Mesenchymal stem cell (in vitro differentiated cells and primary cell): Measurements from ENCODE around the gene SLC24A4.
A peak's percentile ranks its signal among the peaks of the same experiment; 100 is the strongest.

Experiments used
- DNase-seq: peaks from one replicate; pipeline ENCODE4 v3.0.0-alpha.2; 2013
- H2AFZ ChIP-seq: one replicate; pipeline ENCODE4 v1.6.1; 2013; ENCODE audit warnings: low read depth, mild to moderate bottlenecking, control low read depth, inconsistent platforms, low read length, moderate library complexity
- H2AK5ac ChIP-seq: 2 replicates; pipeline ENCODE4 v1.6.1; 2013; ENCODE audit warnings: low read length, moderate library complexity, mild to moderate bottlenecking, inconsistent platforms; ENCODE audit not compliant: severe bottlenecking
- H2BK120ac ChIP-seq: one replicate; pipeline ENCODE4 v1.6.1; 2013; ENCODE audit warnings: low read depth, mild to moderate bottlenecking, inconsistent platforms, low read length, moderate library complexity
- H2BK12ac ChIP-seq, 2 experiments: one replicate each; pipeline ENCODE4 v1.6.1; 2013; ENCODE audit warnings: inconsistent platforms in 2 of 2, low read length in 2 of 2, mild to moderate bottlenecking in 2 of 2, moderate library complexity in 2 of 2, control low read depth in 1 of 2
- H2BK15ac ChIP-seq: one replicate; pipeline ENCODE4 v1.6.1; 2013; ENCODE audit warnings: mild to moderate bottlenecking, low read depth, inconsistent platforms; ENCODE audit not compliant: poor library complexity, severe bottlenecking
- H2BK5ac ChIP-seq: 2 replicates; pipeline ENCODE4 v1.6.1; 2013; ENCODE audit warnings: low read depth, mild to moderate bottlenecking, low read length, control low read depth, inconsistent platforms; ENCODE audit not compliant: poor library complexity, severe bottlenecking
- H3K14ac ChIP-seq, 2 experiments: one replicate each; pipeline ENCODE4 v1.6.1; 2013; ENCODE audit warnings: inconsistent platforms in 2 of 2, low read length in 2 of 2, control low read depth in 1 of 2, mild to moderate bottlenecking in 1 of 2, moderate library complexity in 1 of 2
- H3K18ac ChIP-seq, 2 experiments: one replicate each; pipeline ENCODE4 v1.6.1; 2013; ENCODE audit warnings: inconsistent platforms in 2 of 2, low read length in 2 of 2, control low read depth in 1 of 2, low read depth in 1 of 2, mild to moderate bottlenecking in 1 of 2
- H3K23ac ChIP-seq, 2 experiments: one replicate each; pipeline ENCODE4 v1.6.1; 2013; ENCODE audit warnings: inconsistent platforms in 2 of 2, low read length in 2 of 2, mild to moderate bottlenecking in 2 of 2, moderate library complexity in 2 of 2, control low read depth in 1 of 2
- H3K27ac ChIP-seq: 2 replicates; pipeline ENCODE4 v1.5.1; 2013; ENCODE audit warnings: mild to moderate bottlenecking, moderate library complexity, low read length, control low read depth, inconsistent platforms; ENCODE audit not compliant: poor library complexity, severe bottlenecking
- H3K27me3 ChIP-seq, 2 experiments: 2 replicates each; pipeline versions ENCODE4 v1.6.1 to v1.7.0; 2013; ENCODE audit warnings: low read length in 2 of 2, mild to moderate bottlenecking in 2 of 2, moderate library complexity in 2 of 2, control low read depth in 1 of 2, inconsistent platforms in 1 of 2; ENCODE audit not compliant: control insufficient read depth in 1 of 2, insufficient read depth in 1 of 2
- H3K36me3 ChIP-seq, 2 experiments: 2 replicates each; pipeline versions ENCODE4 v1.6.1 to v1.7.0; 2013; ENCODE audit warnings: low read length in 2 of 2, control low read depth in 1 of 2, inconsistent platforms in 1 of 2, low read depth in 1 of 2, mild to moderate bottlenecking in 1 of 2; ENCODE audit not compliant: insufficient read depth in 2 of 2, control insufficient read depth in 1 of 2
- H3K4ac ChIP-seq, 2 experiments: one replicate each; pipeline ENCODE4 v1.6.1; 2013; ENCODE audit warnings: inconsistent platforms in 2 of 2, low read length in 2 of 2, mild to moderate bottlenecking in 2 of 2, moderate library complexity in 2 of 2, control low read depth in 1 of 2, low read depth in 1 of 2
- H3K4me1 ChIP-seq: 2 replicates; pipeline ENCODE4 v1.6.1; 2013; ENCODE audit warnings: low read depth, low read length, control low read depth; ENCODE audit not compliant: control insufficient read depth, insufficient read depth
- H3K4me2 ChIP-seq: 2 replicates; pipeline ENCODE4 v1.6.1; 2013; ENCODE audit warnings: low read length, mild to moderate bottlenecking, inconsistent platforms; ENCODE audit not compliant: poor library complexity, severe bottlenecking
- H3K4me3 ChIP-seq, 2 experiments: 2 replicates each; pipeline versions ENCODE4 v1.5.1 to v1.7.0; 2013; ENCODE audit warnings: low read length in 2 of 2, mild to moderate bottlenecking in 2 of 2, control low read depth in 1 of 2, low read depth in 1 of 2; ENCODE audit not compliant: insufficient read depth in 1 of 2
- H3K79me1 ChIP-seq: replicated peaks from 2 replicates; pipeline ENCODE4 v1.6.1; 2013; ENCODE audit warnings: mild to moderate bottlenecking, control low read depth, low read length, inconsistent platforms; ENCODE audit not compliant: poor library complexity, severe bottlenecking
- H3K9ac ChIP-seq: 2 replicates; pipeline ENCODE4 v1.7.0; 2013; ENCODE audit warnings: mild to moderate bottlenecking, low read length, moderate library complexity
- H3K9me3 ChIP-seq: 2 replicates; pipeline ENCODE4 v1.7.0; 2013; ENCODE audit warnings: mild to moderate bottlenecking, low read length; ENCODE audit not compliant: control insufficient read depth
- H4K8ac ChIP-seq: one replicate; pipeline ENCODE4 v1.6.1; 2013; ENCODE audit warnings: inconsistent platforms, mild to moderate bottlenecking, low read length, moderate library complexity
- H4K91ac ChIP-seq: one replicate; pipeline ENCODE4 v1.6.1; 2013; ENCODE audit warnings: mild to moderate bottlenecking, low read length, inconsistent platforms
- WGBS: methylation state at CpG from one replicate; pipeline ENCODE4 v1.1.7; 2013; ENCODE audit warnings: mixed read lengths; 5-methylcytosine and 5-hydroxymethylcytosine counted together

The SLC24A4 gene

DNA sequence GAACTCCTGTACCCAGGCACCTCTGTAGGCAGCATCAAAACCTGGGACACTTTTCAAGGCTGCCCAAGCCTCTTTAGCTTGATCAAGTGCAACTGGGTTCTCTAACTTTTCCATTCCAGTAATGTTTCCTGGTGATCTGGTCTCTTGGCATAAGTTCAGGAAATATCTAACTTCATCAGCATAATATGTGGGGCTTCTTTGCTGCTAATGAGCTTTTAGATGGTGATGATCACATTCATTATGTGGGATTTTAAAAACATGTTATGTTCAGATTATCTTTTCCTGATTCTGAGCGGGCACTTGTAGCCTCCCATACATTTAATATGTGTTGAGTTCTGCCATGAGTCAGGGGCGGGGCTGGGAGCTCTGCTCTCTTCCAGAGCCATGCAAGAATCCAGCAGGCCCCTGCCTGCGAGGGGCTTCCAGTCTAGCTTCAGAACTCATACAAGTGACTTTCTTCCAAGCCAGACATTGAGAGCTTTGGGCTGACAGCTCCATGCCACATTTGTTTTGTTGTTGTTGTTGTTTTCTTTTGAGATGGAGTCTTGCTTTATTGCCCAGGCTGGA is 151.1 kb downstream of the SLC24A4 start:
- Histone ChIP-seq H2BK5ac (no peak overlapping the region), H2BK120ac (no peak overlapping the region), H3K4me2 (no peak overlapping the region), H2AFZ (no peak overlapping the region), H3K9me3 (no peaks in the 10 kb centered on the region), H3K14ac (no peak overlapping the region), H4K91ac (no peak overlapping the region), H3K23ac (no peak overlapping the region), H3K79me1 (no peaks in the 10 kb centered on the region), H3K27ac (no peak overlapping the region), H3K4ac (no peak overlapping the region), H3K27me3 (no peaks in the 10 kb centered on the region), H3K9ac (peak overlapping the region; percentile 54), H3K36me3 (no peaks in the 10 kb centered on the region), H4K8ac (peak overlapping the region; percentile 64), H3K4me1 (peaks cover 10% of the 10 kb centered on the region), H3K4me3 (peak overlapping the region in 1 of 2 experiments; percentile 38), H2BK15ac (no peak overlapping the region), H3K18ac (peak overlapping the region; percentile 43 to 46), H2AK5ac (peak overlapping the region; percentile 15), H2BK12ac (peak overlapping the region in 1 of 2 experiments; percentile 64)
- WGBS, result 92% methylated on average over 3 of the region's 3 CpGs
- DNase-seq, result no peak

- Histone ChIP-seq H4K8ac (no peak overlapping the region), H2AFZ (no peak overlapping the region), H3K4me1 (peaks cover 10% of the 10 kb centered on the region), H3K23ac (no peak overlapping the region), H2BK12ac (peak overlapping the region; percentile 46 to 66), H2AK5ac (no peak overlapping the region), H3K14ac (no peak overlapping the region), H3K9ac (no peak overlapping the region), H2BK15ac (no peak overlapping the region), H3K18ac (no peak overlapping the region), H2BK5ac (no peak overlapping the region), H3K79me1 (no peaks in the 10 kb centered on the region), H4K91ac (no peak overlapping the region), H3K4me2 (no peak overlapping the region), H3K36me3 (no peaks in the 10 kb centered on the region), H3K9me3 (no peaks in the 10 kb centered on the region), H3K27me3 (no peaks in the 10 kb centered on the region), H2BK120ac (no peak overlapping the region), H3K27ac (no peak overlapping the region), H3K4ac (no peak overlapping the region), H3K4me3 (no peak overlapping the region)
- no peak for DNase-seq
- 100% methylated on average over 1 of the region's 1 CpG for WGBS
Measured at GRCh38 chr14:92475037-92475436, 152.1 kb downstream of the SLC24A4 start.

- no peaks in the 10 kb centered on the region for H3K36me3 ChIP-seq
Measured at GRCh38 chr14:92475451-92476187, 152.7 kb downstream of the SLC24A4 start.

GRCh38 chr14:92480856-92481255 is 157.9 kb downstream of the SLC24A4 start:
- Histone ChIP-seq H2BK15ac (no peak overlapping the region), H4K91ac (no peak overlapping the region), H3K27me3 (peaks cover 0 to 20% of the 10 kb centered on the region in 2 experiments), H2AFZ (no peak overlapping the region), H3K18ac (no peak overlapping the region), H2BK5ac (no peak overlapping the region), H3K14ac (no peak overlapping the region), H3K4ac (no peak overlapping the region), H3K79me1 (no peaks in the 10 kb centered on the region), H3K4me3 (no peak overlapping the region), H3K9me3 (no peaks in the 10 kb centered on the region), H3K27ac (no peak overlapping the region), H2AK5ac (no peak overlapping the region), H3K4me2 (no peak overlapping the region), H3K36me3 (no peaks in the 10 kb centered on the region), H4K8ac (no peak overlapping the region), H2BK12ac (no peak overlapping the region), H2BK120ac (no peak overlapping the region), H3K23ac (no peak overlapping the region), H3K9ac (no peak overlapping the region), H3K4me1 (peaks cover 5% of the 10 kb centered on the region)
- WGBS, result 86% methylated on average over 3 of the region's 3 CpGs
- no peak for DNase-seq

More at GRCh38 chr14:92475451-92476187, 152.7 kb downstream of the SLC24A4 start:
- no peak overlapping the region for H3K23ac ChIP-seq
- no peaks in the 10 kb centered on the region for H3K9me3 ChIP-seq
- no peak overlapping the region for H2AK5ac ChIP-seq
- H2BK120ac ChIP-seq, result no peak overlapping the region
- no peaks in the 10 kb centered on the region for H3K79me1 ChIP-seq
- 93% methylated on average over 13 of the region's 14 CpGs for WGBS
- H2AFZ ChIP-seq, result no peak overlapping the region
- peaks cover 10% of the 10 kb centered on the region for H3K4me1 ChIP-seq
- H3K27me3 ChIP-seq, result no peaks in the 10 kb centered on the region
- peak overlapping the region in 1 of 2 experiments; percentile 4 for H3K4ac ChIP-seq
- no peak overlapping the region for H2BK5ac ChIP-seq
- no peak overlapping the region for H3K18ac ChIP-seq
- no peak overlapping the region for H4K8ac ChIP-seq
- peak overlapping the region in 1 of 2 experiments; percentile 71 for H2BK12ac ChIP-seq
- H3K4me3 ChIP-seq, result no peak overlapping the region
- H2BK15ac ChIP-seq, result no peak overlapping the region
- DNase-seq, result no peak
- H3K9ac ChIP-seq, result peak overlapping the region; percentile 35
- H4K91ac ChIP-seq, result no peak overlapping the region
- no peak overlapping the region for H3K27ac ChIP-seq
- no peak overlapping the region for H3K4me2 ChIP-seq
- H3K14ac ChIP-seq, result no peak overlapping the region
